ENCODE data around the gene IL34. TPM values are rescaled to one million over a fixed set of nuclear protein-coding genes. Genes with fewer than 3 reads are reported as not detected.

The IL34 gene
- total and polyA plus RNA-seq, 2 of the 13 experiments (the other 11 are each of a cell fraction or from before 2014, with no cell fraction given), result 1.2 to 1.3 TPM

DNA sequence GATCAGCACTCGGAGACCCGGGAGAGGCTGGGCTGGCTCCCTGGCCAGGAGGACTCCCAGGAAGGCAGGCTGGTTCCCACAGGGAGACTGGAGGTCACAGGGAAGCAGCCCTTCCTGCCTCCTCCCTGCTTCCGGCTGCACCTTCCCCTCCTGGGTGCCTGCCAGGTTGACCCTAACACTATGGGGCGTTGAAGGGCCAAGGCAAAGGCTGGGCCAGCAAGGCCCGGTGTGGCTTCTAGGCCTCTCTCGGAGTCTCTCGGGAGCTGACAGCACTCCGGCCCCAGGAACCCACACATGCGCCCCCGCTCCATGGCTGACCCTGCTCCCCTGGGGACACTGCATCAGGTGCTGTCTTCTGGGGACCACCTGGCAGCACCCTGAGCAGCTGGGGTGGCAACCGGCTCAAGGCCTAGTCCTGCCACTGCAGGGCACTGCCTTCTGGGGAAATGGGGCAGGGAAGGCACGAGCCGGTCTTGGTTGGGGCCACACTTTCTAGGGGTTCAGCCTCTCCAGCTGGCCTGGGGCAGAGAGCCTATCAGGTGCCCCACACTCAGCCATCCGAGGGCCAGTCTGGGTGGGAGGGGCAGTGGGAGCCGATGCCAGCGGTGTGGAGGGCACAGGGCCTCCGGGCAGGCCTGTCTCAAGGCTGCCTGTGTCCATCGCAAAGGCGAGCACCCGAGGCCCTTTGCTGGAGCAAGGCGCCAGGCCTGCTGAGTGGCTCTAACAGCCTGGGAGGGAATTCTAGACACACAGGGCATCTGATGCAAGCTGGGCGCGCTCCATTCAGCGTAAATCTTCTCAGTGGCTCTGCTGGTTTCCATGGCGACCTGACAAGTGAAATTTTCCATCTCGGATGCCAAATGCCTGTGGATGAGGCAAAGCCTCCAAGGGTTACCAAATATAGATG lies 45.1 kb downstream of the IL34 start:
- in situ Hi-C loops (cut with HindIII; ENCODE audit: extremely low pct_ligation_motif_present, low pct_unique_long_range_greater_than_20kb), result no loop called here
- 95% methylated on average over 16 of the region's 26 CpGs for WGBS (ENCODE audit: low lambda C conversion rate)
- no peak for TF ChIP-seq PITX1 (CRISPR knock-in tag; IDR thresholded peaks at IDR 0.05)
- TF ChIP-seq POGZ (CRISPR knock-in tag; IDR thresholded peaks at IDR 0.05), result no peak
- TF ChIP-seq RBM39 (IDR thresholded peaks at IDR 0.05; ENCODE audit: low read depth, low read length, poor library complexity, severe bottlenecking), result no peak
- no peak for TF ChIP-seq ELF4 (CRISPR knock-in tag; IDR thresholded peaks at IDR 0.05; ENCODE audit: borderline replicate concordance)
- TF ChIP-seq, protein P1, sequence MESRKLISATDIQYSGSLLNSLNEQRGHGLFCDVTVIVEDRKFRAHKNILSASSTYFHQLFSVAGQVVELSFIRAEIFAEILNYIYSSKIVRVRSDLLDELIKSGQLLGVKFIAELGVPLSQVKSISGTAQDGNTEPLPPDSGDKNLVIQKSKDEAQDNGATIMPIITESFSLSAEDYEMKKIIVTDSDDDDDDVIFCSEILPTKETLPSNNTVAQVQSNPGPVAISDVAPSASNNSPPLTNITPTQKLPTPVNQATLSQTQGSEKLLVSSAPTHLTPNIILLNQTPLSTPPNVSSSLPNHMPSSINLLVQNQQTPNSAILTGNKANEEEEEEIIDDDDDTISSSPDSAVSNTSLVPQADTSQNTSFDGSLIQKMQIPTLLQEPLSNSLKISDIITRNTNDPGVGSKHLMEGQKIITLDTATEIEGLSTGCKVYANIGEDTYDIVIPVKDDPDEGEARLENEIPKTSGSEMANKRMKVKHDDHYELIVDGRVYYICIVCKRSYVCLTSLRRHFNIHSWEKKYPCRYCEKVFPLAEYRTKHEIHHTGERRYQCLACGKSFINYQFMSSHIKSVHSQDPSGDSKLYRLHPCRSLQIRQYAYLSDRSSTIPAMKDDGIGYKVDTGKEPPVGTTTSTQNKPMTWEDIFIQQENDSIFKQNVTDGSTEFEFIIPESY (CRISPR knock-in tag; IDR thresholded peaks at IDR 0.05), result peak; percentile 62; the same call in 1 of the 2 replicates
- TF ChIP-seq ZNF546 (CRISPR knock-in tag; conservative IDR thresholded peaks at IDR 0.05), result no peak
- TF ChIP-seq GABPB1 (CRISPR knock-in tag; IDR thresholded peaks at IDR 0.05), result peak; percentile 62
- no peak for TF ChIP-seq THYN1 (CRISPR knock-in tag; IDR thresholded peaks at IDR 0.05; ENCODE audit: borderline replicate concordance, low read depth)
- no peak for TF ChIP-seq ZNF569 (CRISPR knock-in tag; IDR thresholded peaks at IDR 0.05; ENCODE audit: borderline replicate concordance)
- TF ChIP-seq, protein P2, sequence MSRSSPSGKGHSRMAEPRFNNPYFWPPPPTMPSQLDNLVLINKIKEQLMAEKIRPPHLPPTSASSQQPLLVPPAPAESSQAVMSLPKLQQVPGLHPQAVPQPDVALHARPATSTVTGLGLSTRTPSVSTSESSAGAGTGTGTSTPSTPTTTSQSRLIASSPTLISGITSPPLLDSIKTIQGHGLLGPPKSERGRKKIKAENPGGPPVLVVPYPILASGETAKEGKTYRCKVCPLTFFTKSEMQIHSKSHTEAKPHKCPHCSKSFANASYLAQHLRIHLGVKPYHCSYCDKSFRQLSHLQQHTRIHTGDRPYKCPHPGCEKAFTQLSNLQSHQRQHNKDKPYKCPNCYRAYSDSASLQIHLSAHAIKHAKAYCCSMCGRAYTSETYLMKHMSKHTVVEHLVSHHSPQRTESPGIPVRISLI (CRISPR knock-in tag; IDR thresholded peaks at IDR 0.05; ENCODE audit: borderline replicate concordance), result no peak
- no peak for TF ChIP-seq CHD4 (IDR thresholded peaks at IDR 0.05; ENCODE audit: borderline replicate concordance, low read length)
- TF ChIP-seq, protein P3, sequence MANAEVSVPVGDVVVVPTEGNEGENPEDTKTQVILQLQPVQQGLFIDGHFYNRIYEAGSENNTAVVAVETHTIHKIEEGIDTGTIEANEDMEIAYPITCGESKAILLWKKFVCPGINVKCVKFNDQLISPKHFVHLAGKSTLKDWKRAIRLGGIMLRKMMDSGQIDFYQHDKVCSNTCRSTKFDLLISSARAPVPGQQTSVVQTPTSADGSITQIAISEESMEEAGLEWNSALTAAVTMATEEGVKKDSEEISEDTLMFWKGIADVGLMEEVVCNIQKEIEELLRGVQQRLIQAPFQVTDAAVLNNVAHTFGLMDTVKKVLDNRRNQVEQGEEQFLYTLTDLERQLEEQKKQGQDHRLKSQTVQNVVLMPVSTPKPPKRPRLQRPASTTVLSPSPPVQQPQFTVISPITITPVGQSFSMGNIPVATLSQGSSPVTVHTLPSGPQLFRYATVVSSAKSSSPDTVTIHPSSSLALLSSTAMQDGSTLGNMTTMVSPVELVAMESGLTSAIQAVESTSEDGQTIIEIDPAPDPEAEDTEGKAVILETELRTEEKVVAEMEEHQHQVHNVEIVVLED (CRISPR knock-in tag; IDR thresholded peaks at IDR 0.05; ENCODE audit: borderline replicate concordance), result no peak
- no peak for TF ChIP-seq PHF5A (CRISPR knock-in tag; IDR thresholded peaks at IDR 0.05; ENCODE audit: low read depth, unreplicated experiment)
- TF ChIP-seq SP5 (CRISPR knock-in tag; IDR thresholded peaks at IDR 0.05; ENCODE audit: borderline replicate concordance, low read depth), result no peak
- TF ChIP-seq SALL1 (CRISPR knock-in tag; IDR thresholded peaks at IDR 0.05), result no peak
- no peak for TF ChIP-seq ARID2 (CRISPR knock-in tag; IDR thresholded peaks at IDR 0.05; ENCODE audit: borderline replicate concordance)
- TF ChIP-seq, protein P4, sequence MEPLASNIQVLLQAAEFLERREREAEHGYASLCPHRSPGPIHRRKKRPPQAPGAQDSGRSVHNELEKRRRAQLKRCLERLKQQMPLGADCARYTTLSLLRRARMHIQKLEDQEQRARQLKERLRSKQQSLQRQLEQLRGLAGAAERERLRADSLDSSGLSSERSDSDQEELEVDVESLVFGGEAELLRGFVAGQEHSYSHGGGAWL (CRISPR knock-in tag; IDR thresholded peaks at IDR 0.05), result 0 out of 2 replicates have a peak, but pooled peaks have one; percentile 14
- TF ChIP-seq BRD4 (CRISPR knock-in tag; IDR thresholded peaks at IDR 0.05), result no peak

More for the DNA sequence above, 45.1 kb downstream of the IL34 start:
- H2AFZ ChIP-seq (ENCODE audit: low read length), result no peak overlapping the region
- H3K79me2 ChIP-seq (ENCODE audit: insufficient read depth, low read length), result no peaks in the 10 kb centered on the region
- DNase-seq (ENCODE audit: low spot score) (peak; percentile 48), ATAC-seq (no peak), FAIRE-seq (peak; percentile 36)
- intact Hi-C loops (cut with micrococcal nuclease; ENCODE audit: unreplicated experiment), result no loop called here
- peak overlapping the region; percentile 4; the same call in 1 of the 2 replicates for H3K9ac ChIP-seq (ENCODE audit: insufficient read depth, low read depth, low read length)
- H3K4me3 ChIP-seq (replicated peaks in 1 of 3; ENCODE audit: insufficient read depth in 1 of 3, low read depth in 2 of 3, low read length in 3 of 3), result no peak overlapping the region; a peak in 1 of 6 replicates
- H3K27me3 ChIP-seq (ENCODE audit: control insufficient read depth in 1 of 2, insufficient read depth in 2 of 2, low read length in 2 of 2), result no peaks in the 10 kb centered on the region
- ChIA-PET CTCF (ENCODE audit: low intra/inter-chr PET ratio, low total read pairs) (no interaction called here), POLR2A (interaction anchor here (1.7 to 18.7 kb wide), 3 partner anchors 9 to 35 kb away, joined by 6 to 536 read pairs (median 37); no protein-coding TSS in a partner anchor)
- H3K27ac ChIP-seq (ENCODE audit: extremely low read length, insufficient read depth, low read length), result peak overlapping the region; percentile 41
- no peaks in the 10 kb centered on the region for H4K20me1 ChIP-seq (ENCODE audit: insufficient read depth, low read length)
- H3K4me1 ChIP-seq (ENCODE audit: insufficient read depth, low read length), result peaks cover 88% of the 10 kb centered on the region
- no peak overlapping the region for H3K4me2 ChIP-seq (ENCODE audit: low read depth, low read length)
- BruUV-seq (replicated peaks), result no TSS peak
- no peaks in the 10 kb centered on the region for H3K9me3 ChIP-seq (ENCODE audit: low read length)
- H3K36me3 ChIP-seq (replicated peaks in 1 of 2; ENCODE audit: control insufficient read depth in 1 of 2, insufficient read depth in 2 of 2, low read length in 2 of 2), result 0 out of 5 replicates have a peak, but pooled peaks cover 0 to 3% of the 10 kb centered on the region in 2 experiments
